Panc1 (cell line): Measurements from ENCODE around the gene GRM1. TPM values are rescaled to one million over a fixed set of nuclear protein-coding genes. Genes with fewer than 3 reads are reported as not detected.

Experiments used
- ATAC-seq: fragments of 200-7000 bp; cut with Tn5 transposase; 2 replicates; pipeline ENCODE4 v1.9.1; 2020; ENCODE audit warnings: mild to moderate bottlenecking, moderate library complexity
- BruUV-seq: library from RNA; stranded (reverse); fragments of 400-500 nt; replicated peaks from 2 replicates; lab custom pipeline; 2021; lab: Mats Ljungman, UMichigan
- CTCF ChIA-PET: fragments of 300-600 bp; sonication (Branson Sonifier 250); formaldehyde crosslinking; loops from one replicate; lab custom pipeline; 2022; ENCODE audit warnings: antibody characterized with exemption; lab: Charles Lee
- POLR2A ChIA-PET: fragments of 300-600 bp; sonication (Branson Sonifier 250); formaldehyde crosslinking; loops from one replicate; lab custom pipeline; 2022; ENCODE audit warnings: antibody characterized with exemption; lab: Charles Lee
- DNase-seq: peaks from one replicate; pipeline ENCODE4 v3.0.0-alpha.2; 2010; ENCODE audit warnings: low read depth, low spot score
- H3K27ac ChIP-seq: 2 replicates; pipeline ENCODE4 v1.5.1; 2011; ENCODE audit warnings: mild to moderate bottlenecking, low read length, inconsistent platforms
- H3K27me3 ChIP-seq: fragments of 200-500 bp; sonication (Bioruptor generic); 2 replicates; pipeline ENCODE4 v1.6.0; 2014; ENCODE audit warnings: low read length, inconsistent platforms; ENCODE audit not compliant: control insufficient read depth, insufficient read depth
- H3K36me3 ChIP-seq: fragments of 200-500 bp; sonication (Bioruptor generic); 2 replicates; pipeline ENCODE4 v1.5.1; 2014; ENCODE audit warnings: inconsistent platforms, mild to moderate bottlenecking, low read length, moderate library complexity; ENCODE audit not compliant: control insufficient read depth, insufficient read depth
- H3K4me1 ChIP-seq: 2 replicates; pipeline ENCODE4 v1.5.1; 2011; ENCODE audit warnings: inconsistent platforms, mild to moderate bottlenecking, low read length, moderate library complexity; ENCODE audit not compliant: control insufficient read depth, insufficient read depth
- H3K4me3 ChIP-seq, 2 experiments: 2 replicates each; pipeline ENCODE4 v1.5.1; 2011 to 2012; ENCODE audit warnings: low read depth in 2 of 2, low read length in 2 of 2, mild to moderate bottlenecking in 2 of 2, inconsistent platforms in 1 of 2, moderate library complexity in 1 of 2
- H3K9me3 ChIP-seq: fragments of 200-500 bp; sonication (Bioruptor generic); 2 replicates; pipeline ENCODE4 v1.5.1; 2014; ENCODE audit warnings: low read depth, mild to moderate bottlenecking, inconsistent platforms, low read length, moderate library complexity; ENCODE audit not compliant: control insufficient read depth, insufficient read depth
- POLR2AphosphoS5 ChIP-seq: IDR thresholded peaks from 2 replicates; pipeline ENCODE4 v1.6.1; 2012; ENCODE audit warnings: mild to moderate bottlenecking, low read depth, low read length, moderate library complexity
- SIN3A ChIP-seq: IDR thresholded peaks from 2 replicates; pipeline ENCODE4 v1.6.1; 2012; ENCODE audit warnings: low read depth, mild to moderate bottlenecking, low read length, moderate library complexity, borderline replicate concordance; ENCODE audit not compliant: insufficient read depth
- TCF7L2 ChIP-seq: IDR thresholded peaks from 2 replicates; pipeline ENCODE4 v1.6.1; 2011; ENCODE audit warnings: mild to moderate bottlenecking, low read depth, low read length, inconsistent platforms
- in situ Hi-C: cut with HindIII; loops from 2 replicates; pipeline ENCODE4 v1.10.0; 2016; ENCODE audit warnings: low sequenced_read_pairs, low pct_unique_long_range_greater_than_20kb
- intact Hi-C: fragments of 100-400 bp; cut with micrococcal nuclease; formaldehyde crosslinking; loops from one replicate; pipeline ENCODE4 v1.10.0; 2022; ENCODE audit not compliant: unreplicated experiment
- total RNA-seq: library from RNA; stranded (reverse); gene quantifications from one replicate; pipeline ENCODE4 v1.2.1, GENCODE V29; 2021; ENCODE audit not compliant: unreplicated experiment
- TF ChIP-seq, protein P1 (sequence below): fragments of 450-650 bp; IDR thresholded peaks from 2 replicates; pipeline ENCODE4 v1.5.1; 2017; ENCODE audit warnings: mild to moderate bottlenecking
- TF ChIP-seq, protein P2 (sequence below), 2 experiments: IDR thresholded peaks; 2 replicates each; pipeline ENCODE4 v1.6.1; 2011 to 2012; ENCODE audit warnings: low read depth in 2 of 2, control low read depth in 1 of 2, low read length in 1 of 2, mild to moderate bottlenecking in 1 of 2, moderate library complexity in 1 of 2; ENCODE audit not compliant: insufficient read depth in 1 of 2

GRM1 gene
- total RNA-seq, 1 experiment from 2014 or later, result not detected

DNA sequence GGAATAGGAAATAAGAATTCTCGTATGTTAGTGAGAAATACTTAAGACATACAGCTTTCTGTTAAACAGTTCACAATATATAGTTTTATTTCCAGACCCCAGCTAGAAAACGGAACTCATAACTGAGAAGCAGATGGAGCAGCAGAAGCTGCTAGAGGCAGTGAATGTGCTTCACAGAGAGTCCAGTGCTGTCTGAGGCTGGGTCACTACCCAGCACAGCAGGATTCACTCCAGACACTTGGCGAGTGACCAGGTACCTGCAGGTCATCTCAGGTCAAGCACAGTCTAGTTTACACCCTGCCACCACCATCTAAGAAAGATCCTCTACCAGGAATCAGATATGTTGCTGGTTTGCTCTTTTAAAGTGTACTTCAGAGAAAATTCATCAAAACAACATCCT is 271.7 kb downstream of the GRM1 start:
- intact Hi-C loops (no loop called here), in situ Hi-C loops (no loop called here)
- TF ChIP-seq, protein P1, sequence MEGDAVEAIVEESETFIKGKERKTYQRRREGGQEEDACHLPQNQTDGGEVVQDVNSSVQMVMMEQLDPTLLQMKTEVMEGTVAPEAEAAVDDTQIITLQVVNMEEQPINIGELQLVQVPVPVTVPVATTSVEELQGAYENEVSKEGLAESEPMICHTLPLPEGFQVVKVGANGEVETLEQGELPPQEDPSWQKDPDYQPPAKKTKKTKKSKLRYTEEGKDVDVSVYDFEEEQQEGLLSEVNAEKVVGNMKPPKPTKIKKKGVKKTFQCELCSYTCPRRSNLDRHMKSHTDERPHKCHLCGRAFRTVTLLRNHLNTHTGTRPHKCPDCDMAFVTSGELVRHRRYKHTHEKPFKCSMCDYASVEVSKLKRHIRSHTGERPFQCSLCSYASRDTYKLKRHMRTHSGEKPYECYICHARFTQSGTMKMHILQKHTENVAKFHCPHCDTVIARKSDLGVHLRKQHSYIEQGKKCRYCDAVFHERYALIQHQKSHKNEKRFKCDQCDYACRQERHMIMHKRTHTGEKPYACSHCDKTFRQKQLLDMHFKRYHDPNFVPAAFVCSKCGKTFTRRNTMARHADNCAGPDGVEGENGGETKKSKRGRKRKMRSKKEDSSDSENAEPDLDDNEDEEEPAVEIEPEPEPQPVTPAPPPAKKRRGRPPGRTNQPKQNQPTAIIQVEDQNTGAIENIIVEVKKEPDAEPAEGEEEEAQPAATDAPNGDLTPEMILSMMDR, result no peak
- TF ChIP-seq POLR2AphosphoS5, result no peak
- TF ChIP-seq, protein P2, sequence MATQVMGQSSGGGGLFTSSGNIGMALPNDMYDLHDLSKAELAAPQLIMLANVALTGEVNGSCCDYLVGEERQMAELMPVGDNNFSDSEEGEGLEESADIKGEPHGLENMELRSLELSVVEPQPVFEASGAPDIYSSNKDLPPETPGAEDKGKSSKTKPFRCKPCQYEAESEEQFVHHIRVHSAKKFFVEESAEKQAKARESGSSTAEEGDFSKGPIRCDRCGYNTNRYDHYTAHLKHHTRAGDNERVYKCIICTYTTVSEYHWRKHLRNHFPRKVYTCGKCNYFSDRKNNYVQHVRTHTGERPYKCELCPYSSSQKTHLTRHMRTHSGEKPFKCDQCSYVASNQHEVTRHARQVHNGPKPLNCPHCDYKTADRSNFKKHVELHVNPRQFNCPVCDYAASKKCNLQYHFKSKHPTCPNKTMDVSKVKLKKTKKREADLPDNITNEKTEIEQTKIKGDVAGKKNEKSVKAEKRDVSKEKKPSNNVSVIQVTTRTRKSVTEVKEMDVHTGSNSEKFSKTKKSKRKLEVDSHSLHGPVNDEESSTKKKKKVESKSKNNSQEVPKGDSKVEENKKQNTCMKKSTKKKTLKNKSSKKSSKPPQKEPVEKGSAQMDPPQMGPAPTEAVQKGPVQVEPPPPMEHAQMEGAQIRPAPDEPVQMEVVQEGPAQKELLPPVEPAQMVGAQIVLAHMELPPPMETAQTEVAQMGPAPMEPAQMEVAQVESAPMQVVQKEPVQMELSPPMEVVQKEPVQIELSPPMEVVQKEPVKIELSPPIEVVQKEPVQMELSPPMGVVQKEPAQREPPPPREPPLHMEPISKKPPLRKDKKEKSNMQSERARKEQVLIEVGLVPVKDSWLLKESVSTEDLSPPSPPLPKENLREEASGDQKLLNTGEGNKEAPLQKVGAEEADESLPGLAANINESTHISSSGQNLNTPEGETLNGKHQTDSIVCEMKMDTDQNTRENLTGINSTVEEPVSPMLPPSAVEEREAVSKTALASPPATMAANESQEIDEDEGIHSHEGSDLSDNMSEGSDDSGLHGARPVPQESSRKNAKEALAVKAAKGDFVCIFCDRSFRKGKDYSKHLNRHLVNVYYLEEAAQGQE (IDR thresholded peaks at IDR 0.05; ENCODE audit: insufficient read depth in 1 of 2, low read depth in 2 of 2, low read length in 1 of 2), result no peak
- TF ChIP-seq TCF7L2, result no peak
- no peak for TF ChIP-seq SIN3A
- CTCF ChIA-PET, result no interaction called here
- H3K36me3 ChIP-seq, result no peaks in the 10 kb centered on the region
- H3K27ac ChIP-seq, result no peak overlapping the region
- no peaks in the 10 kb centered on the region for H3K4me1 ChIP-seq
- POLR2A ChIA-PET, result no interaction called here
- DNase-seq, result no peak
- no peaks in the 10 kb centered on the region for H3K27me3 ChIP-seq
- BruUV-seq, result no TSS peak
- no peak for ATAC-seq
- no peaks in the 10 kb centered on the region for H3K9me3 ChIP-seq
- no peak overlapping the region for H3K4me3 ChIP-seq

DNA sequence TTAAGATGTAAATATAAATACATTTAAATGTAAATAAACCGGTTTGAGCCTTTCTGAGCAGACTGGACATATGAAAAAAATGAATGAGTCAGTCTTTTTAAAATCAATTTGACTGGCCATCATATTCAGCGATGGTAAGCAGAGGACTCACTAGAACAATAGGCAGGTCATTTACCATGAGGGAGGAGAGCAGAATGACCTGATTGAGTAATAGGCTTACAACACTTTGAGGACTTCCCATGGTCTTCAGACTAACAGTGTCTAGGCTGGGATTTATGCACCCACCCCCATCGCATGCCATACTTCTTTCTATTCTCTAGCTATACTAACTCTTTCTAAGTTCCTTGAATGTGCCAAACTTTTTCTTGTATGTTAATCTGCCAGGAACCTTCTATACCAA is 272.9 kb downstream of the GRM1 start:
- ATAC-seq (no peak), DNase-seq (no peak)
- BruUV-seq, result no TSS peak
- CTCF ChIA-PET, result no interaction called here
- Histone ChIP-seq H3K9me3 (no peaks in the 10 kb centered on the region), H3K27ac (no peak overlapping the region), H3K4me3 (no peak overlapping the region), H3K4me1 (no peaks in the 10 kb centered on the region), H3K36me3 (no peaks in the 10 kb centered on the region), H3K27me3 (no peaks in the 10 kb centered on the region)
- in situ Hi-C loops (no loop called here), intact Hi-C loops (no loop called here)
- TF ChIP-seq, protein P2 (IDR thresholded peaks at IDR 0.05; ENCODE audit: insufficient read depth in 1 of 2, low read depth in 2 of 2, low read length in 1 of 2), result no peak
- TF ChIP-seq POLR2AphosphoS5, result no peak
- no peak for TF ChIP-seq TCF7L2
- POLR2A ChIA-PET, result no interaction called here
